OCI-LY1 (cell line): ENCODE data around the gene GPR3.

Source experiments
- EZH2 ChIP-seq: fragments of 200-600 bp; sonication (generic), shearing (Covaris generic); IDR thresholded peaks from 2 replicates; pipeline ENCODE4 v1.8.0; 2017; ENCODE audit warnings: borderline replicate concordance, mixed run types, mild to moderate bottlenecking, antibody characterized with exemption, low read length, moderate library complexity, mixed read lengths
- TF ChIP-seq, protein P1 (sequence below): fragments of 200-600 bp; sonication (generic), shearing (Covaris generic); IDR thresholded peaks from 2 replicates; pipeline ENCODE4 v1.5.1; 2017; ENCODE audit warnings: mild to moderate bottlenecking, antibody characterized with exemption, low read length, moderate library complexity, mixed read lengths

DNA sequence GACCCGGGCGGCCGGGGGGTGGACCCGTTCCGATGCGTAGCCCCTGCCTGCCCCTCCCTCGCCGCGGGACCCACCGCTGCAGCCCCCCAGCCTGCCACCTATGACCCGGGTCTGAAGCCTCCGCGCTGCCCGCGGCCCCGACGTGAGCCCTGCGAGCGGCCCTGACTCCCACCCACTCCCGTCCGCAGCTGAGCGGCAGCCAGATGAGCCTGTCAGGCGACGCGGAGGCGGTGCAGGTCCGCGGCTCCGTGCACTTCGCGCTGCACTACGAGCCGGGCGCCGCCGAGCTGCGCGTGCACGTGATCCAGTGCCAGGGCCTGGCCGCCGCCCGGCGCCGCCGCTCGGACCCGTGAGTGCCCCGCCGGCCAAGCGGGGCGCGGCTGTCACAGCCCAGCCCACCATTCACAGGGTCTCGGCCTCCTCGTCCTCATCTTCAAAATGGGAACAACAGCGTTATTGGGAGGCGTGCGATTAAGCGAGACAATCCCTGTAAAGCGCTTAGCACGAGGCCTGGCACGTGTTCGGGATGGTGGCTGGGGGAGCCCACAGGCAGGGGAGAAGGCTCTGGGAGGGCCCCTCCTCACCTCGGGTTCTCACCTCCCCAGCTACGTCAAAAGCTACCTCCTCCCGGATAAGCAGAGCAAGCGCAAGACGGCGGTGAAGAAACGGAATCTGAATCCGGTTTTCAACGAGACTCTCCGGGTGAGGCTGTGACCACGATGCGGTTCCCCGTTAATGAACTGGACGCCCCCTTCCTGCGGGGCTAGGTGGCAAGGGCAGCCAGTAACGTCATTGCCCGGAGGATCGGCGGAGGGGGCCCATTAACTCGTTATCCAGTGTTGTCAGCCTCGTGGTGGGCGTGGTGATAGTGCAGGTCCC is 42.4 kb upstream of the GPR3 start:
- TF ChIP-seq, protein P1, sequence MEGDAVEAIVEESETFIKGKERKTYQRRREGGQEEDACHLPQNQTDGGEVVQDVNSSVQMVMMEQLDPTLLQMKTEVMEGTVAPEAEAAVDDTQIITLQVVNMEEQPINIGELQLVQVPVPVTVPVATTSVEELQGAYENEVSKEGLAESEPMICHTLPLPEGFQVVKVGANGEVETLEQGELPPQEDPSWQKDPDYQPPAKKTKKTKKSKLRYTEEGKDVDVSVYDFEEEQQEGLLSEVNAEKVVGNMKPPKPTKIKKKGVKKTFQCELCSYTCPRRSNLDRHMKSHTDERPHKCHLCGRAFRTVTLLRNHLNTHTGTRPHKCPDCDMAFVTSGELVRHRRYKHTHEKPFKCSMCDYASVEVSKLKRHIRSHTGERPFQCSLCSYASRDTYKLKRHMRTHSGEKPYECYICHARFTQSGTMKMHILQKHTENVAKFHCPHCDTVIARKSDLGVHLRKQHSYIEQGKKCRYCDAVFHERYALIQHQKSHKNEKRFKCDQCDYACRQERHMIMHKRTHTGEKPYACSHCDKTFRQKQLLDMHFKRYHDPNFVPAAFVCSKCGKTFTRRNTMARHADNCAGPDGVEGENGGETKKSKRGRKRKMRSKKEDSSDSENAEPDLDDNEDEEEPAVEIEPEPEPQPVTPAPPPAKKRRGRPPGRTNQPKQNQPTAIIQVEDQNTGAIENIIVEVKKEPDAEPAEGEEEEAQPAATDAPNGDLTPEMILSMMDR, result no peak
- no peak for TF ChIP-seq EZH2
